BJ (cell line): Measurements from ENCODE around the gene TGFB3. TPM values are rescaled to one million over a fixed set of nuclear protein-coding genes. Genes with fewer than 3 reads are reported as not detected.
"Not testable (repeated sequence)": the region's sequence is repeated elsewhere in the genome, so short reads cannot be mapped to it uniquely, and the experiment has no call there.

ENCODE experiments used
- CTCF ChIA-PET: fragments of 350-600 bp; formaldehyde crosslinking; extraction: SDS; loops from one replicate; lab custom pipeline; 2021; ENCODE audit warnings: antibody characterized with exemption, inconsistent platforms; lab: Yijun Ruan, JAX
- POLR2A ChIA-PET: fragments of 300-600 bp; sonication (Branson Sonifier 250); formaldehyde crosslinking; extraction: SDS; loops from one replicate; lab custom pipeline; 2021; ENCODE audit warnings: antibody characterized with exemption; lab: Charles Lee
- DNase-seq: peaks from one replicate; pipeline ENCODE4 v3.0.0-alpha.2; 2011; ENCODE audit warnings: low read depth
- H3K27me3 ChIP-seq: 2 replicates; pipeline ENCODE4 v1.6.0; 2011; ENCODE audit warnings: low read length; ENCODE audit not compliant: control insufficient read depth, insufficient read depth
- H3K36me3 ChIP-seq: 2 replicates; pipeline ENCODE4 v1.5.1; 2011; ENCODE audit warnings: low read length; ENCODE audit not compliant: control insufficient read depth, insufficient read depth
- H3K4me3 ChIP-seq: 2 replicates; pipeline ENCODE4 v1.5.1; 2011; ENCODE audit warnings: low read depth, mild to moderate bottlenecking, control low read depth, low read length
- polyA plus RNA-seq: library from polyadenylated mRNA; depleted of rRNA; stranded (reverse); fragments of >200 nt; gene quantifications from 2 replicates; pipeline ENCODE4 v1.2.3, GENCODE V29; 2011
- TF ChIP-seq, protein P1 (sequence below): IDR thresholded peaks from 2 replicates; pipeline ENCODE4 v1.5.1; 2011; ENCODE audit warnings: low read depth, mild to moderate bottlenecking, control low read depth, inconsistent platforms, low read length, moderate library complexity; ENCODE audit not compliant: insufficient read depth

The TGFB3 gene
- polyA plus RNA-seq, 1 experiment: 6.7 TPM

DNA sequence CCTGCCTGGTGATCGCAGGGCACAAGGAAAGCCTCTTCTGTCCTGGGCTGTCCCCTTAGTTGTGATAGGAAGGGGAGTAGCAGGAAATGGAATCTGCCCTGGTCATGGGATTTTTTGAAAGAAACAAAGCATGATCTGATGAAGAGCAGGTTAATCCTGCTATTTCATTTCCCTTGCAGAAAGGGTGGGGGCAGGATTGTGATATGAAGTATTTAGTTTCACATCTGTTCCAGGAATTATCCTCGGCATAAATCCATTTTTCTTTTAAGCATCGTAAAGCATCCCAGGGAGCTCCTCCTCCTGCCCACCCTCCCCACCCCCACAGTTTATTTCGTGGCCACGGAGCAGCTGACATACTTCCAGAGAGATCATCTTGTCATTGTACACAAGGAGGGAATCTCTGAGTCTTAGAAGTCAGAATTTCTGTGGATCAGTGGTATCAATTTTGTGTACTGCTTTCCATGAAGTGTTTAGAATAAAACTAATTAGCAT, 53.1 kb downstream of the TGFB3 start:
- Histone ChIP-seq H3K27me3 (no peaks in the 10 kb centered on the region), H3K4me3 (no peak overlapping the region), H3K36me3 (no peaks in the 10 kb centered on the region)
- ChIA-PET CTCF (interaction anchor here (1.7 kb wide), 1 partner anchor 22 kb away, joined by 8 read pairs; no protein-coding TSS in a partner anchor), POLR2A (interaction anchor here (0.6 kb wide), 1 partner anchor 284 kb away, joined by 4 read pairs; no protein-coding TSS in a partner anchor)
- TF ChIP-seq, protein P1, sequence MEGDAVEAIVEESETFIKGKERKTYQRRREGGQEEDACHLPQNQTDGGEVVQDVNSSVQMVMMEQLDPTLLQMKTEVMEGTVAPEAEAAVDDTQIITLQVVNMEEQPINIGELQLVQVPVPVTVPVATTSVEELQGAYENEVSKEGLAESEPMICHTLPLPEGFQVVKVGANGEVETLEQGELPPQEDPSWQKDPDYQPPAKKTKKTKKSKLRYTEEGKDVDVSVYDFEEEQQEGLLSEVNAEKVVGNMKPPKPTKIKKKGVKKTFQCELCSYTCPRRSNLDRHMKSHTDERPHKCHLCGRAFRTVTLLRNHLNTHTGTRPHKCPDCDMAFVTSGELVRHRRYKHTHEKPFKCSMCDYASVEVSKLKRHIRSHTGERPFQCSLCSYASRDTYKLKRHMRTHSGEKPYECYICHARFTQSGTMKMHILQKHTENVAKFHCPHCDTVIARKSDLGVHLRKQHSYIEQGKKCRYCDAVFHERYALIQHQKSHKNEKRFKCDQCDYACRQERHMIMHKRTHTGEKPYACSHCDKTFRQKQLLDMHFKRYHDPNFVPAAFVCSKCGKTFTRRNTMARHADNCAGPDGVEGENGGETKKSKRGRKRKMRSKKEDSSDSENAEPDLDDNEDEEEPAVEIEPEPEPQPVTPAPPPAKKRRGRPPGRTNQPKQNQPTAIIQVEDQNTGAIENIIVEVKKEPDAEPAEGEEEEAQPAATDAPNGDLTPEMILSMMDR: no peak
- DNase-seq: no peak

DNA sequence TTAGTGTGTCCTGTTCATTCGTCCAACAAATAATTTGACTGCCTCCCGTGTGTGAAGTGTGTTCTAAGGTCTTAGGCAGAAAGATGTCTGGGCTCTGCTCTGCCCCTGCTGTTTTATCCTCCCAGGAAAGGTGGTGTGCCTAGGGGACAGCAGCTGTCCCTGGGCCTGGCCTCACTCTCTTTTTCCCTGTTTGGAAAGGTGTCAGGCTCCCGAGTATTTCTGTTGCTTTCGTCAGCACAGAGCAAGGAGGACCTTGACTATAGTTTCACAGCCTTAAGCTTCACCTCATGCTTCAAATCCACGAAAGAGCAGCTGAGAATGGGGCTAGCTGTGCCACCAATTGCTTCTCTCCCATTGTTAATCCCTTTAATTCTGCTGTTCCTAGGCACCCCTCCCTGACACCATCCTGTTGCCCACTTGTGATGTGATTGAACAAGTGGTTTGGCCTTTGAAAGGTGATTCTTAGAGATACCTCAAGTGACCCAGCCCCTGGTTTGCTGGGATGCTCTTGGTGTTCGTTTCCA, 54.2 kb downstream of the TGFB3 start:
- CTCF ChIA-PET: interaction anchor here (1.7 kb wide), 1 partner anchor 21 kb away, joined by 8 read pairs; no protein-coding TSS in a partner anchor
- TF ChIP-seq, protein P1: no peak
- DNase-seq: no peak
- Histone ChIP-seq H3K27me3 (no peaks in the 10 kb centered on the region), H3K4me3 (no peak overlapping the region), H3K36me3 (no peaks in the 10 kb centered on the region)
- POLR2A ChIA-PET: interaction anchor here (0.6 kb wide), 1 partner anchor 975 kb away, joined by 4 read pairs; no protein-coding TSS in a partner anchor

DNA sequence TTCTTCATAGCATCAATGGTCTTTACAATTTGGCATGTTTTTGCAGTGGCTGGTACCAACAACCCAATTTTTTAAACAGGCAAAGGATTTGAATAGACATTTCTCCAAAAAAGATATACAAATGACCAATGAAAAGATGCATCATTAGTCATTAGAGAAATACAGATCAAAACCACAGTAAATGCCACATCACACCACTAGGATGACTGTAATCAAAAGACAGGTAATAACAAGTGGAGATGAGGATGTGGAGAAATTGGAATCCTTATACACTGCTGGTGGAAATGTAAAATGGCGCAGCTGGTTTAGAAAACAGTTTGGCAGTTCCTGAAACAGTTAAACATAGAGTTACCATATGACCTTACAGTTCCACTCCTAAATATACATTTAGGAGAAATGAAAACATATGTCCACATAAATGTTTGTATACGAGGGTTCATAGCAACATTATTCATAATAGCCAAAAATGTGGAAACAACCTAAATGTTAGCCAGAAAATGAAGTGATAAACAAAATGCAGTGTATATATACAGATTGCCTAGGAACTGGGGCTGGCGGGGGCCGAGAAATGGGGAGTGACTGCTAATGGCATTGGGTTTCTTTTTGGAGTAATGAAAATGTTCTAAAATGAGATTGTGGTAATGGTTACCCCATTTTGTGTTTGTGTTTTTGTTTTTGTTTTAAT, 55.2 kb downstream of the TGFB3 start:
- TF ChIP-seq, protein P1: no peak
- Histone ChIP-seq H3K4me3 (no peak overlapping the region), H3K36me3 (no peaks in the 10 kb centered on the region), H3K27me3 (no peaks in the 10 kb centered on the region)
- ChIA-PET CTCF (no interaction called here), POLR2A (no interaction called here)
- no peak for DNase-seq

DNA sequence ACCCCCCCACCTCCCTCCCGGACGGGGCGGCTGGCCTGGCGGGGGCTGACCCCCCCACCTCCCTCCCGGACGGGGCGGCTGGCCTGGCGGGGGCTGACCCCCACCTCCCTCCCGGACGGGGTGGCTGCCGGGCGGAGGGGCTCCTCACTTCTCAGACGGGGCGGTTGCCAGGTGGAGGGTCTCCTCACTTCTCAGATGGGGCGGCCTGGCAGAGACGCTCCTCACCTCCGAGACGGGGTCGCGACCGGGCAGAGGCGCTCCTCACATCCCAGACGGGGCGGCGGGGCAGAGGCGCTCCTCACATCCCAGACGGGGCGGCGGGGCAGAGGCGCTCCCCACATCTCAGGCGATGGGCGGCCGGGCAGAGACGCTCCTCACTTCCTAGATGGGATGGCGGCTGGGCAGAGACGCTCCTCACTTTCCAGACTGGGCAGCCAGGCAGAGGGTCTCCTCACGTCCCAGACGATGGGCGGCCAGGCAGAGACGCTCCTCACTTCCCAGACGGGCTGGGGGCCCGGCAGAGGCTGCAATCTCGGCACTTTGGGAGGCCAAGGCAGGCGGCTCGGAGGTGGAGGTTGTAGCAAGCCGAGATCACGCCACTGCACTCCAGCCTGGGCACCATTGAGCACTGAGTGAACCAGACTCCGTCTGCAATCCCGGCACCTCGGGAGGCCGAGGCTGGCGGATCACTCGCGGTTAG, 56.5 kb downstream of the TGFB3 start:
- DNase-seq, H3K36me3 ChIP-seq, H3K27me3 ChIP-seq, CTCF ChIA-PET, H3K4me3 ChIP-seq, POLR2A ChIA-PET: not testable (repeated sequence)

DNA sequence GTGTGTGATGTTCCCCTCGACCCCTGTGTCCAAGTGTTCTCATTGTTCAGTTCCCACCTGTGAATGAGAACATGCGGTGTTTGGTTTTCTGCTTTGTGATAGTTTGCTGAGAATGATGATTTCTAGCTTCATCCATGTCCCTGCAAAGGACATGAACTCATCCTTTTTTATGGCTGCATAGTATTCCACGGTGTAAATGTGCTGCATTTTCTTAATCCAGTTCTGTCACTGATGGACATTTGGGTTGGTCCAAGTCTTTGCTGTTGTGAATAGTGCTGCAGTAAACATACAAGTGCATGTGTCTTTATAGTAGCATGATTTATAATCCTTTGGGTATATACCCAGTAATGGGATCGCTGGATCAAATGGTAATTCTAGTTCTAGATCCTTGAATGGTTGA, 61.4 kb downstream of the TGFB3 start:
- CTCF ChIA-PET, H3K36me3 ChIP-seq, H3K4me3 ChIP-seq, H3K27me3 ChIP-seq, DNase-seq, POLR2A ChIA-PET: not testable (repeated sequence)

DNA sequence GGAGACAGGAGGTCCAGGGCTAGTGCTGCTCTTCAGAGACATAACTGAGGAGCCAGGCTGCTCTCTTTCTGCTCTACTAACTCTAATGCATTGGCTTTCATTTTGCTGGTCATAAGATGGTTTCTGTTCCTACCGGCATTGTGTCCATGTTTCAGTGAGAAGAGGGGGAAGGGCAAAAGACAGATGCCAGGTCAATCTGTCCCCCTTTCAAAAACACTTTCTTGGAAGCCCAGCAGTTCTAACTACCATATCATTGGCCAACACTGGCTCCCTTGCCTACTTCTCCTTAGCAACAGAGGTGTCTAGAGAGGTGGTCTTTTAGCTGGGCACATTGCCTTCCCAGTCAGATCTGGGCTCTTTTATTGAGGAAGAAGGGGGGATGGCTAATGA, 63.9 kb downstream of the TGFB3 start:
- ChIA-PET POLR2A (no interaction called here), CTCF (interaction anchor here (0.7 to 5.6 kb wide), 4 partner anchors 8 to 510 kb away, joined by 3 to 36 read pairs (median 4); no protein-coding TSS in a partner anchor)
- no peaks in the 10 kb centered on the region for H3K36me3 ChIP-seq
- no peaks in the 10 kb centered on the region for H3K27me3 ChIP-seq
- TF ChIP-seq, protein P1: no peak
- DNase-seq: no peak
- H3K4me3 ChIP-seq: no peak overlapping the region
